HepG2 (cell line): Measurements from ENCODE around the gene FUCA2. TPM values are rescaled to one million over a fixed set of nuclear protein-coding genes. Genes with fewer than 3 reads are reported as not detected.

Source experiments
- CCAR2 ChIP-seq: fragments of 200-400 bp; formaldehyde crosslinking; optimal IDR thresholded peaks from 2 replicates; pipeline ENCODE3; 2018; ENCODE audit warnings: low read depth, mild to moderate bottlenecking, low read length, moderate library complexity
- CCDC6 ChIP-seq: sonication (generic); formaldehyde crosslinking; IDR thresholded peaks from 2 replicates; pipeline ENCODE4 v1.8.1; 2022; ENCODE audit warnings: mild to moderate bottlenecking, missing genetic modification reagents, moderate library complexity
- EP300 ChIP-seq, 3 experiments: sonication (generic) in 1 of 3; formaldehyde crosslinking in 1 of 3; IDR thresholded peaks; 2 replicates each; pipeline versions ENCODE4 v1.5.1 to v1.6.1; 2011 to 2020; ENCODE audit warnings: low read depth in 2 of 3, low read length in 2 of 3, borderline replicate concordance in 1 of 3, improper control_type of control experiment in 1 of 3, mild to moderate bottlenecking in 1 of 3, missing genetic modification reagents in 1 of 3, moderate library complexity in 1 of 3
- ISX ChIP-seq: sonication (generic); formaldehyde crosslinking; conservative IDR thresholded peaks from 2 replicates; pipeline ENCODE4 v1.5.0; 2020; ENCODE audit warnings: missing genetic modification reagents
- JUNB ChIP-seq: sonication (generic); formaldehyde crosslinking; IDR thresholded peaks from 2 replicates; pipeline ENCODE4 v1.8.0; 2022; ENCODE audit warnings: missing genetic modification reagents, mild to moderate bottlenecking, borderline replicate concordance
- MAFG ChIP-seq: sonication (generic); formaldehyde crosslinking; IDR thresholded peaks from 2 replicates; pipeline ENCODE4 v1.5.1; 2020; ENCODE audit warnings: mild to moderate bottlenecking, missing genetic modification reagents
- NCOR1 ChIP-seq: fragments of 200-600 bp; sonication (generic); IDR thresholded peaks from 2 replicates; pipeline ENCODE4 v1.7.0; 2017; ENCODE audit warnings: antibody characterized with exemption, low read length, borderline replicate concordance
- NFATC3 ChIP-seq: sonication (generic); formaldehyde crosslinking; IDR thresholded peaks from 2 replicates; pipeline ENCODE4 v1.5.1; 2020; ENCODE audit warnings: mild to moderate bottlenecking, missing genetic modification reagents
- NFRKB ChIP-seq: fragments of 450-650 bp; IDR thresholded peaks from 2 replicates; pipeline ENCODE4 v1.6.1; 2017
- PHF21A ChIP-seq: sonication (generic); formaldehyde crosslinking; IDR thresholded peaks from 2 replicates; pipeline ENCODE4 v1.5.0; 2020; ENCODE audit warnings: mild to moderate bottlenecking, missing genetic modification reagents
- PLSCR1 ChIP-seq: sonication (generic); formaldehyde crosslinking; IDR thresholded peaks from 2 replicates; pipeline ENCODE4 v1.5.0; 2020; ENCODE audit warnings: missing genetic modification reagents, mild to moderate bottlenecking, borderline replicate concordance
- PPARG ChIP-seq: conservative IDR thresholded peaks from 2 replicates; pipeline ENCODE4 v1.6.1; 2016; ENCODE audit warnings: missing biosample characterization, missing genetic modification reagents
- RBAK ChIP-seq: sonication (generic); formaldehyde crosslinking; IDR thresholded peaks from 2 replicates; pipeline ENCODE4 v1.5.1; 2020; ENCODE audit warnings: mild to moderate bottlenecking, missing genetic modification reagents
- RBM39 ChIP-seq: fragments of 200-400 bp; formaldehyde crosslinking; IDR thresholded peaks from one replicate; pipeline ENCODE4 v1.6.1; 2018; ENCODE audit warnings: antibody characterized with exemption, mild to moderate bottlenecking, low read depth, low read length; ENCODE audit not compliant: poor library complexity, severe bottlenecking
- ZKSCAN5 ChIP-seq: sonication (generic); formaldehyde crosslinking; IDR thresholded peaks from 2 replicates; pipeline ENCODE4 v1.5.1; 2020; ENCODE audit warnings: mild to moderate bottlenecking, missing genetic modification reagents
- ZNF17 ChIP-seq: sonication (generic); formaldehyde crosslinking; IDR thresholded peaks from 2 replicates; pipeline ENCODE4 v1.5.0; 2020; ENCODE audit warnings: mild to moderate bottlenecking, missing genetic modification reagents
- polyA plus RNA-seq, 8 experiments: library from polyadenylated mRNA; depleted of rRNA in 3 of 8; stranded (reverse) in 7 of 8; unstranded in 1 of 8; fragments of >200 nt; fragmentation: Illumina TruSeq in 4 of 8; extraction: Trizol in 4 of 8; gene quantifications; 2 replicates each; pipeline versions ENCODE4 v1.2.1 to v1.2.3, GENCODE V29; 2011 to 2016; ENCODE audit warnings: low read depth in 4 of 8, missing spikeins in 1 of 8, mixed read lengths in 1 of 8; ENCODE audit not compliant: insufficient read depth in 1 of 8
- total RNA-seq, 5 experiments: library from RNA; depleted of rRNA; stranded (reverse); fragments of >200 nt; fragmentation: Illumina TruSeq; extraction: Trizol; gene quantifications; 2 replicates each; pipeline ENCODE4 v1.2.3, GENCODE V29; 2016; ENCODE audit warnings: low read depth in 1 of 5
- TF ChIP-seq, protein P1 (sequence below): sonication (generic); formaldehyde crosslinking; IDR thresholded peaks from 2 replicates; pipeline ENCODE4 v1.5.1; 2020; ENCODE audit warnings: mild to moderate bottlenecking, missing genetic modification reagents, moderate library complexity
- TF ChIP-seq, protein P2 (sequence below): IDR thresholded peaks from 2 replicates; pipeline ENCODE4 v1.6.1; 2016; ENCODE audit warnings: low read depth, borderline replicate concordance
- TF ChIP-seq, protein P3 (sequence below): sonication (generic); formaldehyde crosslinking; IDR thresholded peaks from 2 replicates; pipeline ENCODE4 v1.4.0; 2020; ENCODE audit warnings: missing genetic modification reagents
- TF ChIP-seq, protein P4 (sequence below): sonication (generic); formaldehyde crosslinking; IDR thresholded peaks from 2 replicates; pipeline ENCODE4 v1.8.1; 2023; ENCODE audit warnings: missing genetic modification reagents, mild to moderate bottlenecking, borderline replicate concordance
- TF ChIP-seq, protein P5 (sequence below), 2 experiments: fragments of 450-650 bp in 1 of 2; sonication (generic) in 1 of 2; formaldehyde crosslinking; IDR thresholded peaks; 2 replicates each; pipeline versions ENCODE4 v1.5.0 to v1.8.0; 2020 to 2022; ENCODE audit warnings: mild to moderate bottlenecking in 1 of 2, missing genetic modification reagents in 1 of 2
- TF ChIP-seq, protein P6 (sequence below): sonication (generic); formaldehyde crosslinking; IDR thresholded peaks from 2 replicates; pipeline ENCODE4 v1.4.0; 2020; ENCODE audit warnings: missing genetic modification reagents

Gene FUCA2
- total and polyA plus RNA-seq, 2 of the 13 experiments (the other 11 are each of a cell fraction or from before 2014, with no cell fraction given) = 87.4 to 144 TPM

- TF ChIP-seq CCDC6 (CRISPR knock-in tag) (peak; percentile 91), RBM39 (peak; percentile 85), PLSCR1 (0 out of 2 replicates have a peak, but pooled peaks have one; percentile 70), CCAR2 (peak; percentile 19), JUNB (0 out of 2 replicates have a peak, but pooled peaks have one; percentile 48), NFATC3 (CRISPR knock-in tag) (peak; percentile 79; the same call in 1 of the 2 replicates), NFRKB (no peak), PPARG (CRISPR knock-in tag) (peak; percentile 29; the same call in 1 of the 2 replicates), EP300 (IDR thresholded peaks at IDR 0.05; ENCODE audit: low read depth in 2 of 2, low read length in 2 of 2) (peak; percentile 17 to 34; a peak in 2 of 4 replicates), EP300 (CRISPR knock-in tag; IDR thresholded peaks at IDR 0.05; ENCODE audit: borderline replicate concordance) (peak; percentile 8; the same call in 1 of the 2 replicates), RBAK (0 out of 2 replicates have a peak, but pooled peaks have one; percentile 13), PHF21A (peak; percentile 80), ZKSCAN5 (peak; percentile 87), ZNF17 (CRISPR knock-in tag) (0 out of 2 replicates have a peak, but pooled peaks have one; percentile 92), ISX (CRISPR knock-in tag) (no peak; the same call in 1 of the 2 replicates), MAFG (CRISPR knock-in tag) (no peak), NCOR1 (peak; percentile 24; the same call in 1 of the 2 replicates)
- TF ChIP-seq, protein P1, sequence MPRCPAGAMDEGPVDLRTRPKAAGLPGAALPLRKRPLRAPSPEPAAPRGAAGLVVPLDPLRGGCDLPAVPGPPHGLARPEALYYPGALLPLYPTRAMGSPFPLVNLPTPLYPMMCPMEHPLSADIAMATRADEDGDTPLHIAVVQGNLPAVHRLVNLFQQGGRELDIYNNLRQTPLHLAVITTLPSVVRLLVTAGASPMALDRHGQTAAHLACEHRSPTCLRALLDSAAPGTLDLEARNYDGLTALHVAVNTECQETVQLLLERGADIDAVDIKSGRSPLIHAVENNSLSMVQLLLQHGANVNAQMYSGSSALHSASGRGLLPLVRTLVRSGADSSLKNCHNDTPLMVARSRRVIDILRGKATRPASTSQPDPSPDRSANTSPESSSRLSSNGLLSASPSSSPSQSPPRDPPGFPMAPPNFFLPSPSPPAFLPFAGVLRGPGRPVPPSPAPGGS (CRISPR knock-in tag) = peak; percentile 95
- TF ChIP-seq, protein P2, sequence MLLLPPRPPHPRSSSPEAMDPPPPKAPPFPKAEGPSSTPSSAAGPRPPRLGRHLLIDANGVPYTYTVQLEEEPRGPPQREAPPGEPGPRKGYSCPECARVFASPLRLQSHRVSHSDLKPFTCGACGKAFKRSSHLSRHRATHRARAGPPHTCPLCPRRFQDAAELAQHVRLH (CRISPR knock-in tag) = peak; percentile 89; the same call in 1 of the 2 replicates
- TF ChIP-seq, protein P3, sequence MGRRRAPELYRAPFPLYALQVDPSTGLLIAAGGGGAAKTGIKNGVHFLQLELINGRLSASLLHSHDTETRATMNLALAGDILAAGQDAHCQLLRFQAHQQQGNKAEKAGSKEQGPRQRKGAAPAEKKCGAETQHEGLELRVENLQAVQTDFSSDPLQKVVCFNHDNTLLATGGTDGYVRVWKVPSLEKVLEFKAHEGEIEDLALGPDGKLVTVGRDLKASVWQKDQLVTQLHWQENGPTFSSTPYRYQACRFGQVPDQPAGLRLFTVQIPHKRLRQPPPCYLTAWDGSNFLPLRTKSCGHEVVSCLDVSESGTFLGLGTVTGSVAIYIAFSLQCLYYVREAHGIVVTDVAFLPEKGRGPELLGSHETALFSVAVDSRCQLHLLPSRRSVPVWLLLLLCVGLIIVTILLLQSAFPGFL (CRISPR knock-in tag) = peak; percentile 88; the same call in 1 of the 2 replicates
- TF ChIP-seq, protein P4, sequence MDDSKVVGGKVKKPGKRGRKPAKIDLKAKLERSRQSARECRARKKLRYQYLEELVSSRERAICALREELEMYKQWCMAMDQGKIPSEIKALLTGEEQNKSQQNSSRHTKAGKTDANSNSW (CRISPR knock-in tag) = peak; percentile 92; the same call in 1 of the 2 replicates
- TF ChIP-seq, protein P5, sequence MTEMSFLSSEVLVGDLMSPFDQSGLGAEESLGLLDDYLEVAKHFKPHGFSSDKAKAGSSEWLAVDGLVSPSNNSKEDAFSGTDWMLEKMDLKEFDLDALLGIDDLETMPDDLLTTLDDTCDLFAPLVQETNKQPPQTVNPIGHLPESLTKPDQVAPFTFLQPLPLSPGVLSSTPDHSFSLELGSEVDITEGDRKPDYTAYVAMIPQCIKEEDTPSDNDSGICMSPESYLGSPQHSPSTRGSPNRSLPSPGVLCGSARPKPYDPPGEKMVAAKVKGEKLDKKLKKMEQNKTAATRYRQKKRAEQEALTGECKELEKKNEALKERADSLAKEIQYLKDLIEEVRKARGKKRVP (CRISPR knock-in tag; IDR thresholded peaks at IDR 0.05) = peak in 1 of 2 experiments; percentile 49; a peak in 2 of 4 replicates
- TF ChIP-seq, protein P6, sequence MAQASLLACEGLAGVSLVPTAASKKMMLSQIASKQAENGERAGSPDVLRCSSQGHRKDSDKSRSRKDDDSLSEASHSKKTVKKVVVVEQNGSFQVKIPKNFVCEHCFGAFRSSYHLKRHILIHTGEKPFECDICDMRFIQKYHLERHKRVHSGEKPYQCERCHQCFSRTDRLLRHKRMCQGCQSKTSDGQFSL = peak; percentile 72; the same call in 1 of the 2 replicates
Measured at GRCh38 chr6:143510991-143511891, at the start of gene FUCA2 (continued).
